Stomach (tissue), 4 donors: ENCODE measurements around the gene BSPRY.

Experiments used
- CTCF ChIP-seq, 7 experiments: fragments of 450-650 bp in 4 of 7; fragments of 200-600 bp in 3 of 7; sonication (generic) in 3 of 7; IDR thresholded peaks; one replicate each; pipeline ENCODE4 v1.5.1; 2016 to 2019; ENCODE audit warnings: antibody characterized with exemption in 7 of 7, control low read depth in 2 of 7, mild to moderate bottlenecking in 1 of 7
- EP300 ChIP-seq: sonication (generic); formaldehyde crosslinking; IDR thresholded peaks from one replicate; pipeline ENCODE4 v1.6.1; 2017; ENCODE audit warnings: antibody characterized with exemption
- POLR2A ChIP-seq, 4 donors: fragments of 450-650 bp; IDR thresholded peaks; one replicate each; pipeline ENCODE4 v1.6.1; 2016; ENCODE audit warnings: antibody characterized with exemption in 4 of 4, control low read depth in 2 of 4, mild to moderate bottlenecking in 1 of 4, moderate library complexity in 1 of 4
- POLR2AphosphoS5 ChIP-seq, 3 donors: sonication (generic); formaldehyde crosslinking; IDR thresholded peaks; one replicate each; pipeline ENCODE4 v1.6.1; 2016; ENCODE audit warnings: antibody characterized with exemption in 3 of 3

GRCh38 chr9:113315231-113315630, 34.1 kb upstream of the BSPRY start:
- TF ChIP-seq CTCF (IDR thresholded peaks at IDR 0.05) (no peak), POLR2AphosphoS5 (IDR thresholded peaks at IDR 0.05) (no peak), EP300 (no peak), POLR2A (IDR thresholded peaks at IDR 0.05) (no peak)
